ENCODE data around the gene LRRC4C.
A peak's percentile ranks its signal among the peaks of the same experiment; 100 is the strongest.

Gene LRRC4C

GRCh38 chr11:40838181-40838683, 621.2 kb downstream of the LRRC4C start:
- no peak for TF ChIP-seq CTCF (conservative IDR thresholded peaks at IDR 0.05)
- H3K27ac ChIP-seq: no peak overlapping the region

- no peak for TF ChIP-seq CTCF (conservative IDR thresholded peaks at IDR 0.05)
- H3K27ac ChIP-seq: no peak overlapping the region
Observed at GRCh38 chr11:40827116-40827515, 632.3 kb downstream of the LRRC4C start.

- TF ChIP-seq CTCF (conservative IDR thresholded peaks at IDR 0.05): no peak
- H3K27ac ChIP-seq: no peak overlapping the region
Observed at GRCh38 chr11:40826601-40827000, 632.9 kb downstream of the LRRC4C start.

GRCh38 chr11:40825201-40825834, 634.1 kb downstream of the LRRC4C start:
- no peak for TF ChIP-seq CTCF (conservative IDR thresholded peaks at IDR 0.05)
- no peak overlapping the region for H3K27ac ChIP-seq

GRCh38 chr11:40819230-40819629, 640.2 kb downstream of the LRRC4C start:
- peak; percentile 40 for TF ChIP-seq CTCF (conservative IDR thresholded peaks at IDR 0.05)

GRCh38 chr11:40816976-40817375, 642.5 kb downstream of the LRRC4C start:
- H3K27ac ChIP-seq: no peak overlapping the region
- TF ChIP-seq CTCF (conservative IDR thresholded peaks at IDR 0.05): no peak

More at GRCh38 chr11:40819230-40819629, 640.2 kb downstream of the LRRC4C start:
- no peak overlapping the region for H3K27ac ChIP-seq

GRCh38 chr11:40797981-40798380, 661.5 kb downstream of the LRRC4C start:
- no peak overlapping the region for H3K27ac ChIP-seq
- no peak for TF ChIP-seq CTCF (conservative IDR thresholded peaks at IDR 0.05)
